ENCODE data around the gene VCAM1.
A peak's percentile ranks its signal among the peaks of the same experiment; 100 is the strongest.

Gene VCAM1

GRCh38 chr1:100722221-100722620 is 2.7 kb downstream of the VCAM1 start:
- DNase-seq (ENCODE audit: low spot score), result no peak
- no peak for FAIRE-seq

GRCh38 chr1:100724281-100724680 is 4.7 kb downstream of the VCAM1 start:
- FAIRE-seq, result no peak
- DNase-seq (ENCODE audit: low spot score), result no peak

- no peak for DNase-seq (ENCODE audit: low spot score)
- FAIRE-seq, result no peak
Observed at GRCh38 chr1:100730130-100730529, 10.6 kb downstream of the VCAM1 start.

GRCh38 chr1:100731309-100731708 is 11.8 kb downstream of the VCAM1 start:
- FAIRE-seq (no peak), DNase-seq (ENCODE audit: low spot score) (no peak)

- no peak for FAIRE-seq
Observed at GRCh38 chr1:100731758-100732157, 12.2 kb downstream of the VCAM1 start.

GRCh38 chr1:100734676-100735075 is 15.1 kb downstream of the VCAM1 start:
- DNase-seq (ENCODE audit: low spot score) (peak; percentile 17), FAIRE-seq (no peak)

More at GRCh38 chr1:100731758-100732157, 12.2 kb downstream of the VCAM1 start:
- no peak for DNase-seq (ENCODE audit: low spot score)

- no peak for FAIRE-seq
- no peak for DNase-seq (ENCODE audit: low spot score)
Observed at GRCh38 chr1:100735244-100735643, 15.7 kb downstream of the VCAM1 start.

- FAIRE-seq (no peak), DNase-seq (ENCODE audit: low spot score) (no peak)
Observed at GRCh38 chr1:100736324-100736723, 16.8 kb downstream of the VCAM1 start.

- no peak for DNase-seq (ENCODE audit: low spot score)
- no peak for FAIRE-seq
Observed at GRCh38 chr1:100736746-100737145, 17.2 kb downstream of the VCAM1 start.

GRCh38 chr1:100746542-100746932 is 27.0 kb downstream of the VCAM1 start:
- DNase-seq (ENCODE audit: low spot score), result no peak
- FAIRE-seq, result no peak

- FAIRE-seq (no peak), DNase-seq (ENCODE audit: low spot score) (no peak)
Observed at GRCh38 chr1:100747771-100748170, 28.2 kb downstream of the VCAM1 start.

- FAIRE-seq (no peak), DNase-seq (ENCODE audit: low spot score) (no peak)
Observed at GRCh38 chr1:100750005-100750885, 30.7 kb downstream of the VCAM1 start.

GRCh38 chr1:100752791-100753190 is 33.2 kb downstream of the VCAM1 start:
- no peak for DNase-seq (ENCODE audit: low spot score)
- FAIRE-seq, result no peak

- DNase-seq (ENCODE audit: low spot score) (no peak), FAIRE-seq (no peak)
Observed at GRCh38 chr1:100757946-100758345, 38.4 kb downstream of the VCAM1 start.

- DNase-seq (ENCODE audit: low spot score), result no peak
- no peak for FAIRE-seq
Observed at GRCh38 chr1:100759188-100759587, 39.6 kb downstream of the VCAM1 start.

- FAIRE-seq, result no peak
Observed at GRCh38 chr1:100760511-100760910, 41.0 kb downstream of the VCAM1 start.

GRCh38 chr1:100762461-100762860 is 42.9 kb downstream of the VCAM1 start:
- DNase-seq (ENCODE audit: low spot score) (no peak), FAIRE-seq (no peak)

More at GRCh38 chr1:100760511-100760910, 41.0 kb downstream of the VCAM1 start:
- DNase-seq (ENCODE audit: low spot score), result no peak

- FAIRE-seq, result no peak
- DNase-seq (ENCODE audit: low spot score), result no peak
Observed at GRCh38 chr1:100767176-100767890, 47.8 kb downstream of the VCAM1 start.

GRCh38 chr1:100769323-100769722 is 49.8 kb downstream of the VCAM1 start:
- DNase-seq (ENCODE audit: low spot score) (no peak), FAIRE-seq (no peak)

GRCh38 chr1:100769906-100770646 is 50.5 kb downstream of the VCAM1 start:
- no peak for FAIRE-seq
- DNase-seq (ENCODE audit: low spot score), result no peak

GRCh38 chr1:100773444-100773843 is 53.9 kb downstream of the VCAM1 start:
- DNase-seq (ENCODE audit: low spot score), result no peak
- no peak for FAIRE-seq

- FAIRE-seq, result no peak
- DNase-seq (ENCODE audit: low spot score), result no peak
Observed at GRCh38 chr1:100774370-100774769, 54.8 kb downstream of the VCAM1 start.

Measured in urothelium cell line (cell line).